ENCODE measurements around the gene HES5.

Gene HES5

DNA sequence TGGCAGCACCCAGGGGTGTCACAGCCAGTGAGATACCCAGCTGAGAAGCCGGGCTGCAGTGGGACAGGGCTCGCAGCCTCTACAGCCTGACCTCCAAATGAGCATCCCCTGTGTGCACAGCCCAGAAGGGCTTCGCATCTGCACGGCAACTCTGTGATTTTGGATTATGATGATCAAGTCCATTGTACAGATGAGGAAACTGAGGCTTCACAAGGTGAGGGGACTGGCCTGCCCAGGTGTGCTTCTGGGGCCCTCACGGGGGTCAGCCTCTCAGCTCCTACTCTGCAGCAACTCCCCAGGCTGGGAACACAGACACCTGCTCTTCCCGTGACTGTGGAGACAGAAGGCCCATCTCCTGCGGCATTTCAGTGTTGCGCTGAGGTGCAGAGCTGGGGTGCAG lies 8.8 kb upstream of the HES5 start:
- no peak overlapping the region for H3K4me3 ChIP-seq (ENCODE audit: low read length)
- TF ChIP-seq, protein P1, sequence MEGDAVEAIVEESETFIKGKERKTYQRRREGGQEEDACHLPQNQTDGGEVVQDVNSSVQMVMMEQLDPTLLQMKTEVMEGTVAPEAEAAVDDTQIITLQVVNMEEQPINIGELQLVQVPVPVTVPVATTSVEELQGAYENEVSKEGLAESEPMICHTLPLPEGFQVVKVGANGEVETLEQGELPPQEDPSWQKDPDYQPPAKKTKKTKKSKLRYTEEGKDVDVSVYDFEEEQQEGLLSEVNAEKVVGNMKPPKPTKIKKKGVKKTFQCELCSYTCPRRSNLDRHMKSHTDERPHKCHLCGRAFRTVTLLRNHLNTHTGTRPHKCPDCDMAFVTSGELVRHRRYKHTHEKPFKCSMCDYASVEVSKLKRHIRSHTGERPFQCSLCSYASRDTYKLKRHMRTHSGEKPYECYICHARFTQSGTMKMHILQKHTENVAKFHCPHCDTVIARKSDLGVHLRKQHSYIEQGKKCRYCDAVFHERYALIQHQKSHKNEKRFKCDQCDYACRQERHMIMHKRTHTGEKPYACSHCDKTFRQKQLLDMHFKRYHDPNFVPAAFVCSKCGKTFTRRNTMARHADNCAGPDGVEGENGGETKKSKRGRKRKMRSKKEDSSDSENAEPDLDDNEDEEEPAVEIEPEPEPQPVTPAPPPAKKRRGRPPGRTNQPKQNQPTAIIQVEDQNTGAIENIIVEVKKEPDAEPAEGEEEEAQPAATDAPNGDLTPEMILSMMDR (IDR thresholded peaks at IDR 0.05; ENCODE audit: low read depth, low read length, poor library complexity, severe bottlenecking) = no peak
- TF ChIP-seq EZH2phosphoT487 (IDR thresholded peaks at IDR 0.05; ENCODE audit: borderline replicate concordance, low read length) = no peak
- H3K79me2 ChIP-seq (ENCODE audit: control insufficient read depth, low read length) = no peaks in the 10 kb centered on the region
- H4K20me1 ChIP-seq (ENCODE audit: control insufficient read depth, insufficient read depth, low read depth, low read length) = no peaks in the 10 kb centered on the region
- no peaks in the 10 kb centered on the region for H3K9me2 ChIP-seq (replicated peaks; ENCODE audit: control insufficient read depth, low read length)
- H3K36me3 ChIP-seq (ENCODE audit: control insufficient read depth, low read length) = no peaks in the 10 kb centered on the region
- no peak overlapping the region for H3K27ac ChIP-seq (ENCODE audit: low read depth, low read length)
- no peaks in the 10 kb centered on the region for H3K4me1 ChIP-seq (ENCODE audit: control insufficient read depth, low read length)
- H3K27me3 ChIP-seq (ENCODE audit: control insufficient read depth, low read length) = peaks cover 26% of the 10 kb centered on the region
- no peaks in the 10 kb centered on the region for H3K9me3 ChIP-seq (ENCODE audit: control insufficient read depth, insufficient read depth, low read length)
- H3F3A ChIP-seq (ENCODE audit: control insufficient read depth, insufficient read depth) = no peaks in the 10 kb centered on the region
- no peak overlapping the region for H3K4me2 ChIP-seq (ENCODE audit: low read length)

DNA sequence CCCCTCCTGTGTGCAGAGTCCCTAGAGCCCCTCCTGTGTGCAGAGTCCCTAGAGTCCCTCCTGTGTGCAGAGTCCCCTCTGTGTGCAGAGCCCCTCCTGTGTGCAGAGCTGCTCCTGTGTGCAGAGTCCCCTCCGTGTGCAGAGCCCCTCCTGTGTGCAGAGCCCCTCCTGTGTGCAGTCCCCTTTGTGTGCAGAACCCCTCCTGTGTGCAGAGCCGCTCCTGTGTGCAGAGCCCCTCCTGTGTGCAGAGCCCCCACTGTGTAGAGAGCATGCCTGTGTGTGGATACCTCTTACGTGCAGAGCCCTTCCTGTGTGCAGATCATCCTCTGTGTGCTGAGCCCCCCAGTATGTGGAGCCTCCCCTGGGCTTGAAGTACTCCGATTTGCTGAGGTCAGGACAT lies 8.3 kb upstream of the HES5 start:
- Histone ChIP-seq H3K4me3 (ENCODE audit: low read length) (no peak overlapping the region), H4K20me1 (ENCODE audit: control insufficient read depth, insufficient read depth, low read depth, low read length) (no peaks in the 10 kb centered on the region), H3K9me3 (ENCODE audit: control insufficient read depth, insufficient read depth, low read length) (no peaks in the 10 kb centered on the region), H3K9me2 (replicated peaks; ENCODE audit: control insufficient read depth, low read length) (no peaks in the 10 kb centered on the region), H3K27ac (ENCODE audit: low read depth, low read length) (no peak overlapping the region), H3F3A (ENCODE audit: control insufficient read depth, insufficient read depth) (no peaks in the 10 kb centered on the region), H3K4me2 (ENCODE audit: low read length) (no peak overlapping the region), H3K36me3 (ENCODE audit: control insufficient read depth, low read length) (no peaks in the 10 kb centered on the region), H3K27me3 (ENCODE audit: control insufficient read depth, low read length) (peaks cover 31% of the 10 kb centered on the region), H3K4me1 (ENCODE audit: control insufficient read depth, low read length) (no peaks in the 10 kb centered on the region), H3K79me2 (ENCODE audit: control insufficient read depth, low read length) (no peaks in the 10 kb centered on the region)
- TF ChIP-seq EZH2phosphoT487 (IDR thresholded peaks at IDR 0.05; ENCODE audit: borderline replicate concordance, low read length) = no peak
- TF ChIP-seq, protein P1 (IDR thresholded peaks at IDR 0.05; ENCODE audit: low read depth, low read length, poor library complexity, severe bottlenecking) = no peak

DNA sequence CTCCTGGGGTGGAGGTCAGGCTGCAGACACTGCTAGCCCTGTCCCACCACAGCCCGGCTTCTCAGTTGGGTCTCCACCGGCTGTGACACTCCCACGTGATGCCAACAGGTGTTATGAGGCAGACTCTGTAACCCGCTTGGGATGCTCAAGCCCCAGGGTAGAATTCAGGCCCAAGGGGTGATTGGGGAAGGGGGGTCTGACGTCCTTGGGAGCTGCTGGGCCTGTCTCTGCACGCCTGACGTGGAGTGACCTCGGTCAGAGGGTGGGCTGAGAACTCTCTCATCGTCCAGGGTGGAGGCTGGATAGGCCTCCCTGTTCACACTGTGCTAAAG lies 7.7 kb upstream of the HES5 start:
- Histone ChIP-seq H3K27me3 (ENCODE audit: control insufficient read depth, low read length) (peaks cover 31% of the 10 kb centered on the region), H3K36me3 (ENCODE audit: control insufficient read depth, low read length) (no peaks in the 10 kb centered on the region), H3K4me3 (ENCODE audit: low read length) (no peak overlapping the region), H3K4me2 (ENCODE audit: low read length) (no peak overlapping the region), H3K4me1 (ENCODE audit: control insufficient read depth, low read length) (no peaks in the 10 kb centered on the region), H4K20me1 (ENCODE audit: control insufficient read depth, insufficient read depth, low read depth, low read length) (no peaks in the 10 kb centered on the region), H3K9me3 (ENCODE audit: control insufficient read depth, insufficient read depth, low read length) (no peaks in the 10 kb centered on the region), H3K27ac (ENCODE audit: low read depth, low read length) (no peak overlapping the region), H3K9me2 (replicated peaks; ENCODE audit: control insufficient read depth, low read length) (no peaks in the 10 kb centered on the region), H3K79me2 (ENCODE audit: control insufficient read depth, low read length) (no peaks in the 10 kb centered on the region), H3F3A (ENCODE audit: control insufficient read depth, insufficient read depth) (no peaks in the 10 kb centered on the region)
- TF ChIP-seq, protein P1 (IDR thresholded peaks at IDR 0.05; ENCODE audit: low read depth, low read length, poor library complexity, severe bottlenecking) = no peak
- TF ChIP-seq EZH2phosphoT487 (IDR thresholded peaks at IDR 0.05; ENCODE audit: borderline replicate concordance, low read length) = no peak

DNA sequence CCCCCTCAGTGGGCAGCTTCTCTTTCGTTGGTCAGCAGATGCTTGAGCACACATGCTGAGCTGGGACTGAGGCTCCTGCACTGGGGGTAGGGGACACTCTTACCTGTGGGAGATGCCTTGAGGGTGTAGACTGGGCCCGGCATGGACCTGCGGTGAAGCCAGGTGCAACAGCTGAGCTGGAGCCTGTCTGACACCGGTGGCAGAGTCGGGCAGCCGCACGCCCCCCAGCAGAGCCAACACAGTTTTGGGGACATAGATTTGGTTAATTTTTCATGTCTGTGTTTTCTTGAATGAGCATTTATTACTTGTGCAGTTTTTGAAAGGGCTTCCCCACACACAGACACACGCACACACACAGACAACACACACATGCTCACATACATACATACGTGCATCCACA lies 5.9 kb upstream of the HES5 start:
- Histone ChIP-seq H3K4me2 (ENCODE audit: low read length) (no peak overlapping the region), H3K27ac (ENCODE audit: low read depth, low read length) (no peak overlapping the region), H3K9me2 (replicated peaks; ENCODE audit: control insufficient read depth, low read length) (no peaks in the 10 kb centered on the region), H3K27me3 (ENCODE audit: control insufficient read depth, low read length) (peaks cover 32% of the 10 kb centered on the region), H3K79me2 (ENCODE audit: control insufficient read depth, low read length) (no peaks in the 10 kb centered on the region), H3K4me3 (ENCODE audit: low read length) (no peak overlapping the region), H3K36me3 (ENCODE audit: control insufficient read depth, low read length) (no peaks in the 10 kb centered on the region), H3F3A (ENCODE audit: control insufficient read depth, insufficient read depth) (no peaks in the 10 kb centered on the region), H3K4me1 (ENCODE audit: control insufficient read depth, low read length) (no peaks in the 10 kb centered on the region), H4K20me1 (ENCODE audit: control insufficient read depth, insufficient read depth, low read depth, low read length) (no peaks in the 10 kb centered on the region), H3K9me3 (ENCODE audit: control insufficient read depth, insufficient read depth, low read length) (no peaks in the 10 kb centered on the region)
- TF ChIP-seq EZH2phosphoT487 (IDR thresholded peaks at IDR 0.05; ENCODE audit: borderline replicate concordance, low read length) = no peak
- TF ChIP-seq, protein P1 (IDR thresholded peaks at IDR 0.05; ENCODE audit: low read depth, low read length, poor library complexity, severe bottlenecking) = no peak
